GM21390 (cell line): Measurements from ENCODE around the gene OASL.
"Not testable (repeated sequence)": the region's sequence is repeated elsewhere in the genome, so short reads cannot be mapped to it uniquely, and the experiment has no call there.

Source experiments
- ATAC-seq: cut with Tn5 transposase; IDR thresholded peaks from one replicate; pipeline ENCODE4 v1.9.1; 2021; ENCODE audit not compliant: unreplicated experiment

OASL gene

GRCh38 chr12:121059031-121059898 is 20.2 kb upstream of the OASL start:
- ATAC-seq = no peak

- no peak for ATAC-seq
Measured at GRCh38 chr12:121057794-121058193, 18.7 kb upstream of the OASL start.

- no peak for ATAC-seq
Measured at GRCh38 chr12:121053706-121054105, 14.7 kb upstream of the OASL start.

- no peak for ATAC-seq
Measured at GRCh38 chr12:121050725-121051124, 11.7 kb upstream of the OASL start.

GRCh38 chr12:121048442-121048841 is 9.4 kb upstream of the OASL start:
- no peak for ATAC-seq

- ATAC-seq = not testable (repeated sequence)
Measured at GRCh38 chr12:121047400-121047799, 8.4 kb upstream of the OASL start.

- ATAC-seq = no peak
Measured at GRCh38 chr12:121043067-121043466, 4.0 kb upstream of the OASL start.

- no peak for ATAC-seq
Measured at GRCh38 chr12:121036810-121037326, 2.2 kb downstream of the OASL start.

- ATAC-seq = no peak
Measured at GRCh38 chr12:121034616-121035305, 4.3 kb downstream of the OASL start.

- no peak for ATAC-seq
Measured at GRCh38 chr12:121033625-121034349, 5.3 kb downstream of the OASL start.

- no peak for ATAC-seq
Measured at GRCh38 chr12:121030576-121031212, 8.4 kb downstream of the OASL start.

GRCh38 chr12:121026274-121027045 is 12.6 kb downstream of the OASL start:
- ATAC-seq = no peak

- no peak for ATAC-seq
Measured at GRCh38 chr12:121025442-121026226, 13.4 kb downstream of the OASL start.

GRCh38 chr12:121023799-121024198 is 15.2 kb downstream of the OASL start:
- ATAC-seq = no peak

- ATAC-seq = no peak
Measured at GRCh38 chr12:121022713-121023112, 16.3 kb downstream of the OASL start.

GRCh38 chr12:121021754-121022153 is 17.3 kb downstream of the OASL start:
- ATAC-seq = no peak

GRCh38 chr12:121018860-121019617 is 20.0 kb downstream of the OASL start:
- ATAC-seq = no peak

- ATAC-seq = no peak
Measured at GRCh38 chr12:121017966-121018491, 21.0 kb downstream of the OASL start.
